ENCODE measurements around the gene PCDHB5. TPM values are rescaled to one million over a fixed set of nuclear protein-coding genes. Genes with fewer than 3 reads are reported as not detected.

The PCDHB5 gene
- total RNA-seq, result 8.4 TPM

GRCh38 chr5:141135030-141135717, at the start of gene PCDHB5:
PCDHB5 (plus strand) TSS chr5:141135206; CDS start chr5:141135435, 229 bp downstream.

DNA sequence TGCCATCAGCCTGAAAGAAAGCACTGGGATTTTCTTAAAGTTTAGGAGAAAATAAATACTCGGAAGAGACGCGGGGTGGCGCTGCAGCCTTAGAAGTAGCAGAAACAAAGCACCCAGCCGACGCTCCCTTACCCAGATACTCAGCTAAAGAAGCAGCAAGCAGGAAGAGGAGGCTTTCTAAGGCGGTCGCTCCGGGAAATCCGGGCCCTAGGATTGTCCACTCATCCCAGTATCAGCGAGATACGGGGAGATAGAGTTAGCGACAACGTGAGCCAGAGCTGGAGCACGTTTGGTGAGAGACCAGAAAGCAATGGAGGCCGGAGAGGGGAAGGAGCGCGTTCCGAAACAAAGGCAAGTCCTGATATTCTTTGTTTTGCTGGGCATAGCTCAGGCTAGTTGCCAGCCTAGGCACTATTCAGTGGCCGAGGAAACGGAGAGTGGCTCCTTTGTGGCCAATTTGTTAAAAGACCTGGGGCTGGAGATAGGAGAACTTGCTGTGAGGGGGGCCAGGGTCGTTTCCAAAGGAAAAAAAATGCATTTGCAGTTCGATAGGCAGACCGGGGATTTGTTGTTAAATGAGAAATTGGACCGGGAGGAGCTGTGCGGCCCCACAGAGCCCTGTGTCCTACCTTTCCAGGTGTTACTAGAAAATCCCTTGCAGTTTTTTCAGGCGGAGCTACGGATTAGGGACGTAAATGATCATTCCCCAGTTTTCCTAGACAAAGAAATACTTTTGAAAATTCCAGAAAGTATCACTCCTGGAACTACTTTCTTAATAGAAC, 40.3 kb upstream of the PCDHB5 start, which contains the start of gene PCDHB2:
Gene PCDHB2, plus strand, starts transcription at position 135 of the 782 bp plus-strand sequence. Its CDS starts 176 bp downstream, at position 311.

DNA sequence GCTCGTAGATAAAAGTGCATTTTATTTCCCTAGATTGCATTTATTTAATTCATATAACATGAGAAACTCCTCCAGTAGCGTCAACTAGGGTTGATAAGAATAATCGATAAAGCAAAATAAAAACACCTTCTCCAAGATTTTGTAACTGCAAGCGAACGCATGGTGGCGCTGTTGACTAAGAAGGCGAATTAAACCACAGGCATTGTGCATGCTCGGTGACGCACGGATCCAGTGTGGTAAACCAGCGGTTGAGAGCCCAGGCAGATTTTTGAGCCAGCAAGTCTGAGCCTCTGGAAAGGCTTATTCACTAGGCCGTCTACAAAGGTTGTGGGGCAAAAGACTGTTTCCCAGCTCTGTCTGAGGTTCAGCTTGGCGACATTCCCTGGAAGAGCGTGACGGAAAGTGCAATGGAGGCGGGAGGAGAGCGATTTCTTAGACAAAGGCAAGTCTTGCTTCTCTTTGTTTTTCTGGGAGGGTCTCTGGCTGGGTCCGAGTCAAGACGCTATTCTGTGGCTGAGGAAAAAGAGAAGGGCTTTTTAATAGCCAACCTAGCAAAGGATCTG, 34.7 kb upstream of the PCDHB5 start, which contains the start of gene PCDHB3:
Gene PCDHB3, plus strand, starts transcription at position 231 of the 563 bp plus-strand sequence. Its CDS starts 177 bp downstream, at position 408.

GRCh38 chr5:141121563-141121962, 13.4 kb upstream of the PCDHB5 start, which contains the start of gene PCDHB4:
PCDHB4 (plus strand) TSS chr5:141121818; CDS start chr5:141121999, 181 bp downstream.

DNA sequence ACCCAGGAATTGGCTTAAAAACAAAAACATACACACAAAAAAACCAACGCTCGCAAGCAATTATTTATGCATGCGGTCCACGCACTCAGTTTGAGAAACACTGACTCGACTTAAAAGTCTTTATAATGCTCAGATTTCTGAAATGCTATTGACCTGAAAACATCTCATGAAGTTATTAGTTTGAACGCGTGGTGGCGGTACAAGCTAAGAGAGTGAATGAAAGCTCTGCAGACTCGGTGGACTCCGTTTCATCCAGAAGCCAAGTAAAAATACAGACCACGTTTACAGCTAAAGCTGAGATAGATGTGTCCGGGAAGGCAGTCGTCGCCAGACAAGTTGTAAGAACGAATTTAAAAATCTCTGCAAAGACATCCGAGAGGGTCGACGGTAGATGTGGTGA, 14.8 kb downstream of the PCDHB5 start, which contains the start of gene PCDHB6:
Gene PCDHB6, plus strand, starts transcription at position 246 of the 400 bp plus-strand sequence. CDS start 201 bp downstream, outside the sequence.

DNA sequence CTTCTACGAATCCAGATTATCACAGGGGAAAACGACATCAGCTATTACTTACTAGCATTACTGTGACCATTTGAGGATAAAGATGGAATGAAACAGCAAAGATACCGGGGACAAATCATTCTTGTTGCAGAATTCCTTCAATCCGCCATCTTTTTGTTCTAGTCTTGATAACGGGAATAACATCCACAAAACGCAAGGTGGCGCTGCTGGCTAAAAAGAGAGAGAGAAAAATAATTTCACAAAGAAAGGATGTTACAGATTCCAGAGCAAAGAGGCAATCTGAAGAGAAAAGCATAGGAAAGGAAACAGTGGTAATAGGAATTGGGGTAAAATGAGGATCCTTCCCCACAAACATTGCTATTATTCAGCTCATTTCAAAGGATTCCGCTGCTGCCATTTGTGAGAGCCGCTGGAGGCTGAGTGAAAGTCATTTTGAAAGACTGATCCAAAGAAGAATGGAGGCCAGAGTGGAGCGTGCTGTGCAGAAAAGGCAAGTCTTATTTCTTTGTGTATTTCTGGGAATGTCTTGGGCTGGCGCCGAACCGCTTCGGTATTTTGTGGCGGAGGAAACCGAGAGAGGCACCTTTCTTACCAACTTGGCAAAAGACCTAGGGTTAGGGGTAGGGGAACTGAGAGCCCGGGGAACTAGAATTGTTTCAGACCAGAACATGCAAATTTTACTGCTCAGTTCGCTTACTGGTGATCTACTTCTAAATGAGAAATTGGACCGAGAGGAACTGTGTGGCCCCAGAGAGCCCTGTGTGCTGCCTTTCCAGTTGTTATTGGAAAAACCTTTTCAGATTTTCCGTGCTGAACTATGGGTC, 37.6 kb downstream of the PCDHB5 start, which contains the start of gene PCDHB7:
Gene PCDHB7, plus strand, starts transcription at position 264 of the 824 bp plus-strand sequence. Its CDS starts 192 bp downstream, at position 456.

GRCh38 chr5:141177577-141178191, 42.7 kb downstream of the PCDHB5 start, which contains the start of gene PCDHB8:
PCDHB8 (plus strand) TSS chr5:141177790; CDS start chr5:141178035, 245 bp downstream.

GRCh38 chr5:141182248-141182647, 47.2 kb downstream of the PCDHB5 start, which contains the start of gene PCDHB16:
PCDHB16 (plus strand) TSS chr5:141182387; CDS start chr5:141182560, 173 bp downstream.

DNA sequence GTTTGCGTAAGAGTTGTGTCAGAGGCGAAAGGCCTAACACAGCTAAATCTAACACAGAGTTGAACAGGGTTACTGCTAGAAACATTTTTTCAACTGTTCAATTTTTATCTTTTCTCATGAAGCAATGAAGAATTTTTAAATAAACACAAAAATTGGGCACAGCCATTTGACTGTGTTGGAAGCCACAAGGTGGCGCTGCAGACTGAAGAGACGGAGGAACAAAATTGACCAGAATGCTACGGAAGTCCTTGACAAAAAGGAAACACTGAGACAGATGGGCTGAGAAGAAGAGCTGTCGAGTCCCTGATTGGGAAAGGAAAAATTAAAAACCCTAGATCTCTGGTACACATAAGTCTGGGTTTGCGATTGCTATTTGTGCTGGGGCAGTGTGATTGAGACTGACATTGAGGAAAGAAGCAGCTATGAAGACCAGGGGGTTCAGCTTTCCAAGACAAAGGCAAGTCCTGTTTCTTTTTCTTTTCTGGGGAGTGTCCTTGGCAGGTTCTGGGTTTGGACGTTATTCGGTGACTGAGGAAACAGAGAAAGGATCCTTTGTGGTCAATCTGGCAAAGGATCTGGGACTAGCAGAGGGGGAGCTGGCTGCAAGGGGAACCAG, 52.0 kb downstream of the PCDHB5 start, which contains the start of gene PCDHB9:
Gene PCDHB9, plus strand, starts transcription at position 265 of the 616 bp plus-strand sequence. Its CDS starts 158 bp downstream, at position 423.

Other genes with a start within 250 kb of the PCDHB5 start
- 7.6 TPM for gene PCDHAC1, start 208.9 kb upstream of the PCDHB5 start, total RNA-seq
- 39.0 TPM for gene PCDHAC2, start 168.7 kb upstream of the PCDHB5 start, total RNA-seq
- gene PCDHB1, start 83.8 kb upstream of the PCDHB5 start, total RNA-seq, result 0.05 TPM
- 8.3 TPM for gene PCDHB2, start 40.6 kb upstream of the PCDHB5 start, total RNA-seq
- gene PCDHB3, start 34.7 kb upstream of the PCDHB5 start, total RNA-seq, result 10.6 TPM
- 4.5 TPM for gene PCDHB4, start 13.4 kb upstream of the PCDHB5 start, total RNA-seq
- gene PCDHB6, start 14.9 kb downstream of the PCDHB5 start, total RNA-seq, result 2.0 TPM
- 7.9 TPM for gene PCDHB7, start 37.4 kb downstream of the PCDHB5 start, total RNA-seq
- 3.4 TPM for gene PCDHB8, start 42.6 kb downstream of the PCDHB5 start, total RNA-seq
- 9.2 TPM for gene PCDHB16, start 47.2 kb downstream of the PCDHB5 start, total RNA-seq
- 5.9 TPM for gene PCDHB9, start 52.0 kb downstream of the PCDHB5 start, total RNA-seq
- gene PCDHB10, start 57.1 kb downstream of the PCDHB5 start, total RNA-seq, result 12.9 TPM
- 9.5 TPM for gene PCDHB11, start 64.4 kb downstream of the PCDHB5 start, total RNA-seq
- gene PCDHB12, start 73.5 kb downstream of the PCDHB5 start, total RNA-seq, result 15.0 TPM
- gene PCDHB13, start 78.7 kb downstream of the PCDHB5 start, total RNA-seq, result 11.2 TPM
- gene PCDHB14, start 88.1 kb downstream of the PCDHB5 start, total RNA-seq, result 13.5 TPM
- gene PCDHB15, start 110.2 kb downstream of the PCDHB5 start, total RNA-seq, result 14.5 TPM
- not detected for gene SLC25A2, start 168.8 kb downstream of the PCDHB5 start, total RNA-seq
- gene TAF7, start 185.6 kb downstream of the PCDHB5 start, total RNA-seq, result 133 TPM
- gene PCDHGA1, start 195.3 kb downstream of the PCDHB5 start, total RNA-seq, result 1.8 TPM
- 15.8 TPM for gene PCDHGA2, start 203.6 kb downstream of the PCDHB5 start, total RNA-seq
- 7.5 TPM for gene PCDHGA3, start 208.6 kb downstream of the PCDHB5 start, total RNA-seq
- gene PCDHGB1, start 214.9 kb downstream of the PCDHB5 start, total RNA-seq, result 10.9 TPM
- 11.1 TPM for gene PCDHGA4, start 219.8 kb downstream of the PCDHB5 start, total RNA-seq
- 14.6 TPM for gene PCDHGB2, start 224.8 kb downstream of the PCDHB5 start, total RNA-seq
- 10.6 TPM for gene PCDHGA5, start 229.0 kb downstream of the PCDHB5 start, total RNA-seq
- gene PCDHGB3, start 235.0 kb downstream of the PCDHB5 start, total RNA-seq, result 14.2 TPM
- 13.2 TPM for gene PCDHGA6, start 238.7 kb downstream of the PCDHB5 start, total RNA-seq
- 11.2 TPM for gene PCDHGA7, start 247.5 kb downstream of the PCDHB5 start, total RNA-seq